ENCODE data around the gene ATP1B4.
"Not testable (repeated sequence)": the region's sequence is repeated elsewhere in the genome, so short reads cannot be mapped to it uniquely, and the experiment has no call there.

Gene ATP1B4

DNA sequence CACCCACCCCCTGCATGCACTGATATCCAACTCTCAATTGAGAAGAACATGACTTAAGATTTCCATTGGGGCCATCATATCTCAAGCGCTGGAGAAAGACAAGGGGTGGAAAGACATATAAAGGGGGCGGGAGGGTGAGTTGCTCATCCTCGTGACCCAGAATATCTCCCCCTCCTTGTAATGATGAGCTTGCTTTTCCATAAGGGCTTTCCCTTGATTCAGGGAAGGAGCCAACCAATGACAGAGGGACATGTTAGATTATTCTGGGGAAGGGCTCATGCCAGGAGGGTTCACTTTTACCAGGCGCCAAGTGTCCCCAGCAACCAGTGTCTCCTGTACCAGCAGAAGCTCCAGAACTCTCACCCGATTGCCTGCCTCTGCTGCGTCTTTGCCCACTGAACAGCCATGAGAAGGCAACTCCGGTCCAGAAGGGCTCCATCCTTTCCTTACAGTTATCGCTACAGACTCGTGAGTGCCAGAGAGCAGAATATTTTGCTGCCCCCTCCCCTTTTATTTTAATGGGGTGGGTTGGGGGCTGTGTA, at the start of gene ATP1B4:
Gene ATP1B4, plus strand, starts transcription at position 326 of the 542 bp plus-strand sequence. Its CDS starts 80 bp downstream, at position 406.
- DNase-seq (ENCODE audit: low spot score): no peak

DNA sequence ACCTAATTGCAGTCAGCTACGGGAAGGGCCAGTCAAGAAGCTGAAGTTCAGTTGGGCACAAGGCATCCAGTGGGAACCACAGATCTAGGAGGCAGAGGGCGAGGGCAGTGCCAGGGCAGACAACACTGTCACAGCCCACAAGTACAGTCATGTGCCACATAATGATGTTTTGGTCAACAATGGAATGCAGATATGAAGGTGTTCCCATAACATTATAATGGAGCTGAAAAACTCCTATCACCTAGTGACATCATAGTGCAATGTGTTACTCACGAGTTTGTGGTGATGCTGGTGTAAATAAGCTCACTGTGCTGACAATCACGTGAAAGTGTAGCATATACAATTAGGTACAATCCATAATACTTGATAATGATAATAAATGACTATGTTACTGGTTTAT, 46.1 kb upstream of the ATP1B4 start:
- no peak for DNase-seq (ENCODE audit: low spot score)

DNA sequence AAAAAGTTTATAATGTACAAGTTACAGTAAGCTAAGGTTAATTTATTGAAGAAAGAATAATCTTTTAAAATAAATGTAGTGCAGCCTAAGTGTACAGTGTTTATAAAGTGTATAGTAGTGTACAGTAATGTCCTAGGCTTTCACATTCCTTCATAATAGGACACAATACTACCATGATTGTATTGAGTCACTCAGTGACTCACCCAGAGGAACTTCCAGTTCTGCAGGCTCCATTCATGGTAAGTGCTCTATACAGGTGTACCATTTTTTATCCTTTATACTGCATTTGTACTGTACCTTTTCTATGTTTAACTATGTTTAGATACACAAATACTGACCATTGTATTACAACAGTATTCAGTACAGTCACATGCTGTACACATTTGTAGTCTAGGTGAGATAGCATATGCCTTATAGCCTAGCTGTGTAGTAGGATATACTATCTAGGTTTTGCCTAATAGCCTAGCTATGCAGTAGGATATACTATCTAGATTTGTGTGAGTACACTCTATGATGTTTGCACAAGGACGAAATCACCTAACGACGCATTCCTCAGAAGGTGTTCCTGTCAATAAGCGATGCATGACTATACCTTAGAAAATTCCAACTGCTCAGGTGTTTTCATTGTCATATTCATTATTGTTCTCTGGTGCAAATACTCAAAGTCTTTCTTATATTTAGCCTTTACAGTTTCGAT, 45.2 kb upstream of the ATP1B4 start:
- no peak for DNase-seq (ENCODE audit: low spot score)

DNA sequence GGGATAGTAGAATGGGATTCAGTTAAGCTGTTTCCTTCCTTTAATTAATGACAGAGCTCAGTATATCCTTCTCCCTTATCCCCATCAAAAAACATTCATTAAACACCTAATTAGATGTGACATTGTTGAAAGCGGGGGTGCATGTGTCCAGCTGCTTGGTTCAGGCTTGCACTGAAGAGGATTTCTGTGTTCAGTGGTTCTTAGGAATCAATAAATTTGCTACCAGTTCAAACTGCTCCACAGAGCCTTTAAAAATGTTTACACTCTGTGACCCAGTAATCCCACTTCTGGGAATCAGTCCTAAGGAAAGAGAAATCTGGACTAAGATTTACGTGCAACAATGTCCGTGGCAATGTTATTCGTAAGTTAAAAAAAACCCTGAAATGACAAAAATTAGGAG, 43.5 kb upstream of the ATP1B4 start:
- DNase-seq (ENCODE audit: low spot score): no peak

DNA sequence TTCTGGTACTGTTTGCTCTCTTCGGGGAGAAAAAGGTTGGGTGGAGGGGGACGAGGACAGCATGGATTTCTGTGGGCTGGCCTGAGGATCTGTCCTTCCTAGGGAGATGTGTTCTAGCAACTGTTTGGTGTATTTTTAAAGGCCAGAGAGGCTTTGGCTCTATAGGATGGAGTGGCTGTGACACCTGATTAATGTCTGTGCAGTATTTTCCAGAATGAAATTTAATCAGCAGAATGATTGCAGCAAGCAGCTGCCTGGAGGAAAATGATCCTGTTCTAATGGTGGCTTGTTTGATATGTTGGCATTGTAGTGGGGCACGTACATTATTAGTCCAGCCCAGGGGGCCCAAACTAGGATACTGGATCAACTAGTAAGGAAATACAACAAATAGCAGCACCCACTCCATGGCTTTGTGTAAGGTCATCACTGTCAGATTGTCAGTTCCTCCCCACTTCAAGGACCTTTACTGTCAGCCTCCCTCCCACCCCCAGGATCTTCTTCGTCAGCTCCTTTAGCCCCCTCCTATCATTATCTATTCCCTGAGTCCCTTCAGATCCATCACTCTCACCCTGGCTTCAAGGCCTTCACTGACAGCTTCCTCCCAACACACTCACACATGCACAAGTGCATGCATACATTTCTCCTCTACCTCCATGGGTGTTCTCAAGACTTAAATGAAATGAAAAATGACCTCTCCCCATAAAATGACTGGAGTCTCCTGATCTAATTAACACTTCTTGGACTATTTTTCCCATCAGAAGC, 40.2 kb upstream of the ATP1B4 start:
- DNase-seq (ENCODE audit: low spot score): no peak

DNA sequence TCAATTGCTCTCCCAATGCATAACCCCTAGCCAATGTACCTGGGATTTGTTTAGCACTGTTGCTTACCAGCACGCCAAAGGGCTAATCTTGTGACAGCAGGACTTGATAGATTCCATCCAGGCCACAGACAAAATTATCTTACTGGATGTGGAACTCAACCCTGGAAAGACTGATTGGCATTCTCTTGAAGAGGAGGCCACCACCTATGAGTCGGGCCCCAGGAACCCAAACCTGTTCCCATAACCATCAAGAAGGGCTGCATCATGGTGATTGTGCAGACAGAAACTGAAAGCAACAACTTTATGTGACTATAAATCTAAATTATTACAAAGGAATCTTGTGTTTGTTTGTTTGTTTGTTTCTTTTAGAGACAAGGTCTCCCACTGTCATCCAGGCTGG, 30.8 kb upstream of the ATP1B4 start:
- DNase-seq (ENCODE audit: low spot score): no peak

DNA sequence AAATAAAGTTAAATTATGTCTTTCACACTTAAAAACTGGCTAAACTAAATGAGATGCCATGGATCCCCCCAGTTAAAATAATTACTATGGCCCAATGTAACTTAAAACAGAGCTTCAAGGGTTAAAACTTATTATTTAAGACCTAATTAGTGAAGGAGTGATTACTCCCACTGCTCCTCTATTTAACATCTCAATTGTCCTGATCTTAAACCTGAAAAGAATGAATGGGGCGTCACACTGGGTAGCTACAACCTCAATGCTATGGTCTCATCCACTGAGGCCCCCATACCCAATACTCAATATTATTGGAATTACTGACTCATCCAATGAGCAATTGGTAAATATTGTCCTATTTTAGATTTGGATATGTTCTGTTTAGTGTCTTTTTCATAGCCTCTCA, 29.5 kb upstream of the ATP1B4 start:
- DNase-seq (ENCODE audit: low spot score): no peak

DNA sequence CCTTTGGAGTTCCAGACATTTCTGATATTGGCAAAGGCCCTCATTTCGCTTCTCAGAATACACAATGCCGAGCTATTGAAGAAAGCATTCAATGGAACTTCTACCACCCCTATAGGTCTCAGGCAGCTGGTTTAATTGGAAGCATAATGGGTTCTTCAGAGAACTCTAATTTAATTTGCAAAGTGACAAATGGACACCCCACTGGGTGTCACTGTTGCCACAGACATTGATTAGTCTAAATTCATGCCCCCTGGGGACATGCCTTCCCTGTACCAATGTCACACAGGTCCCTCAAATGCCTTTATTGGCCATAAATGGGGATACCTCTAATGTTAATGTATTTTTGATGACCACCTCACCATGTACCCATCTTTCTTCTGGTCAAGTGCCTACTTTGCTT, 27.7 kb upstream of the ATP1B4 start:
- DNase-seq (ENCODE audit: low spot score): no peak

DNA sequence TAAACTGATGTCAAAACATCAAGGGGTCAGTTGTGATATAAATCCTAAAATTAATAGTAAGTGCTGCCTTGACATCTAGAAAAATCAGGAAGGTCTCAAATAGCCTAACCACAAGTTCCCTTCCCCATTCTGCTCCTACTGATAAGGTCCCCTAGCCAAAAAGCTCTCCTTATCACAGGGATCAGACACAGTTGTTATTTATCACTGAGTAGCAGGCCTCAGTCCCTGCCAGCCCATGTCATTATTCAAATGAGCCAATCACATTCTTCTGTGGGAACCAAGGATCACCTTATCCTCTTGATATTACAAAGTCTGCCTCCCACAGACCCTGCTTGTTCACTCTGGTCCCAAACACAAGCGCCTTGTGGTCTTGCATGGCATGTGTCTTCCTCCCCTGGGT, 27.3 kb upstream of the ATP1B4 start:
- no peak for DNase-seq (ENCODE audit: low spot score)

DNA sequence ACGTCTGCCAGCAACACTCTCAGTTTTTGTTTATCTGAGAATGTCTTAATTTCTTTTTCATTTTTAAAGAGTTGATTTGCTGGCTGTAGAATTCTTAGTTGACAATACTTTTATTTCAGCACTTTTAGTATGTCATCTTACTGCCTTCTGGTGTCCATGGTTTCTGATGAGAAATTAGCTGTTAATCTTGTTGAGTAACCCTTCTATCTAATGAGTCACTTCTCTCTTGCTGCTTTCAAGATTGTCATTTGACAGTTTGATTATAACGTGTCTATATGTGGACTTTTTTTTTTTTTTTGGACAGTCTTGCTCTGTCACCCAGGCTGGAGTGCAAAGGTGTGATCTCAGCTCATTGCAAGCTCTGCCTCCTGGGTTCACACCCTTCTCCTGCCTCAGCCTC, 26.6 kb upstream of the ATP1B4 start:
- no peak for DNase-seq (ENCODE audit: low spot score)

DNA sequence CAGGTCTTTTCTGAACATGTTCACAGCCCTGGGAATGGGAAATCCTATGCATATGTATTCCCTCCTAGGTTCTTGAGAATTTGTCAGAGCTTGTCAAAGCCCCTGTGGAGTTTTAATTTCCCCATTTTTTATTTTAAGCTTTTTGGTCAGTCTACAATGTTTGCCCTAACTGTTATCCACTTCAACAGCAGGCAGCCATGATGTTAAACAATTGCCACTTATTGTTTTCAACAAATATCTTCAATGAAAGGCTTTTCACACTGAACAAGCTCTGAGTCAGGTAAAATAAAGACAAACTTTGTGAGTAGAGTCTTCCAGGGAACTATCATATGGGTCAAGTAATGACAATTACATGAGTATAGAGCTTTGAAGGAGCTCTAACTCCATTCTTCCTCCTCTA, 25.0 kb upstream of the ATP1B4 start:
- DNase-seq (ENCODE audit: low spot score): no peak

DNA sequence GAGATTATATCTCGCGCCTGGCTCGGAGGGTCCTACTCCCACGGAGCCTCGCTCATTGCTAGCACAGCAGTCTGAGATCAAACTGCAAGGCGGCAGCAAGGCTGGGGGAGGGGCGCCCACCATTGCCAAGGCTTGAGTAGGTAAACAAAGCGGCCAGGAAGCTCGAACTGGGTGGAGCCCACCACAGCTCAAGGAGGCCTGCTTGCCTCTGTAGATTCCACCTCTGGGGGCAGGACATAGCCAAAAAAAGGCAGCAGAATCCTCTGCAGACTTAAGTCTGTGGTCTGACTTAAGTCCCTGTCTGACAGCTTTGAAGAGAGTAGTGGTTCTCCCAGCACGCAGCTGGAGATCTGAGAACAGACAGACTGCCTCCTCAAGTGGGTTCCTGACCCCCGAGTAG, 17.3 kb upstream of the ATP1B4 start:
- not testable (repeated sequence) for DNase-seq (ENCODE audit: low spot score)

DNA sequence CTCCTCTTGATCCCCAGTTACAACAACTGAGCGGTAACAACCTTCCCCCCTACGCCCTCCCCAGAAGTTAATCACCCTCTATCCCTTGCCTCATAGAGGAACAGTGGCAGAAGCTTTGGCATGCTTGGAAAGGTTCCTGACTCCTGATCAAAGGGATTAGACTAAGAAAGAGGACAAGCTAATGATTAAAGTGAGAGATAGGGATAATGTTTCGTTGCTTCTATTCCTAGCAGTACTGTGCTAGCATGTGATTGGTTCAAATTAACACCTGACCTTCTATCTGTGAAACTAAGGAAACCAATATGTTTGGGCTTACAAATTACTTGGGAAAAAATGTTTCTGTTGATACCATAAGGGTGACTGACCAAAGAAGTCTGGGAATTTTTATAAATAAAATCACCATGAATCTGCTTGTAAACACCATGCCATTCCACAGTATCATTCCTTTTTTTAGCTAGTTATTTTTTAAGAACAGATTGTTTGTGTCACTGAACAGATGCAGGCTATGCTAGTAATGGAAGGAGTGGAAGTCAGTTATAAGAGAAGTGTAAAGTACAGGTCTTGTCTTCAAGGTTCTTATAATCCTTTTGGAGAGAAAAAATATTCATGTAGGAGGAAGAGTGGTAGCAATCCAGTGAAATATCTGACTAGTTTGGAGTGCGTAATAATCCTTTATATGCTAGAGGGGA, 11.3 kb upstream of the ATP1B4 start:
- DNase-seq (ENCODE audit: low spot score): no peak

DNA sequence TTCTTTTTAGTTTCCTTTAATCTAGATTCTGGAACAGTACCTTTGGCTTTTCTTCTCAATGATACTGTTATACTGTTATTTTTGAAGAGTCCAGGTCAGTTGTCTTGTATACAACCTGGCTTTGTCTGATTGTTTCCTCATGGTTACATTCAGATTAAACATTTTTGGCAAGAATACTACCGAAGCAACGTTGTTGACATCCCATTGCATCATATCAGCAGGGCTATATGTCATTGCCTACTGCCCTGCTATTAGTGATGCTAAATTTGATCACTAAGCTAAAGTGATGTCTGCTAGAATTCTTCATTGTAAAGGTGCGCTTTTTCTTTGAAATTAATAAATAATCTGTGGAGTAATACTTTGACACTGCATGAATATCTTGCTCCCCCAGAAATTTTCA, 5.8 kb upstream of the ATP1B4 start:
- DNase-seq (ENCODE audit: low spot score): no peak

DNA sequence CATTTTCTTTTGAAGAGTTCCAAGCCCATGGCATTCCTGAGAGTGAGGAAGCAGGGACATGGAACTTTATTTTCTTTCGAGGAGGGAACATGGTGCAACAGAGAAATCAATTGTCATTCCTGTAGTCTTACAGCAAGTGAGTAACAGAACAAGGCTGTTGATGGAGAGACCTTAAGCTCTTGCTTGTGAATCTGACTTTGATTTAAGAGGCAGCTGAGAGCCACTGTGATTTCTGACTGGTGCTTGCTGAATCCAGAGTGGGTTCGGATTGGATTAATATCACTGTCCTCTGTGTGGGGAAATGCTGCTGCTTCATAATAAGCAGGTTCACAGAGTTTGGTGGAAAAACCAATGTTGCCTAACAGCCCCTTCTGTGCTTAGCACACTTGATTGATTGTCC, 4.7 kb upstream of the ATP1B4 start:
- DNase-seq (ENCODE audit: low spot score): no peak

DNA sequence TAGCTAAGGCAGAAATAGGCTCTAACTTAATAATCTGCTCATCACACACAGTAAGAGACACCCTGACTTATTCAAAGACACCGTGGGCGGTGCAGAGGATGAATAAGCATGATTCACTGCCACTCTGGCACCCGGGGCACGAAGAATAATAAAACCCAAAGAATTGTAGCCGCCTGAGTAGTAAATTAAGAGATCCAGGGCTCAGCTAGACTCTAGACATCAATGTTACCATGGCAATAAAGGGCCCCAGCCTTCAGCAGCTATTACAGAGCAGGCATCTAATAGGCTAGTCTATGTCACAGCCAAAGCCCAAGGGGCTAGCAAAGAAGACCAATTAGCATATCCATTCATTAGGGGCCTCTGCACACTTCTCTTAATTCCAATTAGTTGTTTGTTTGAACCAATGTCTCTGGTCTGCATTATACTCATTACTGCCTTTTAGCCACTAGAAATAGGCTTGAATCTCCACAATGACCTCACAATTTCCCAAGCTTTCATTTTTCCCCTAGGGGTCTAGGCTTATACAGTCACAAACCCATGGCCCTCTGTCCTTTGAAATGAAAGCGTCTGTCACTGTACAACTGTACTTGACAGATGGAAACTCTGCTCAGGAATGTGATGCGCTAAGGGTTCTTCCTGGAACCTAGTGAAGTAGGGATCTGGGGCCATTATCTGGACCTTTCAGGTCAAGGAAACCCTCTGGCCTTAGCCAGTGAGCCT, 3.0 kb upstream of the ATP1B4 start:
- DNase-seq (ENCODE audit: low spot score): no peak

DNA sequence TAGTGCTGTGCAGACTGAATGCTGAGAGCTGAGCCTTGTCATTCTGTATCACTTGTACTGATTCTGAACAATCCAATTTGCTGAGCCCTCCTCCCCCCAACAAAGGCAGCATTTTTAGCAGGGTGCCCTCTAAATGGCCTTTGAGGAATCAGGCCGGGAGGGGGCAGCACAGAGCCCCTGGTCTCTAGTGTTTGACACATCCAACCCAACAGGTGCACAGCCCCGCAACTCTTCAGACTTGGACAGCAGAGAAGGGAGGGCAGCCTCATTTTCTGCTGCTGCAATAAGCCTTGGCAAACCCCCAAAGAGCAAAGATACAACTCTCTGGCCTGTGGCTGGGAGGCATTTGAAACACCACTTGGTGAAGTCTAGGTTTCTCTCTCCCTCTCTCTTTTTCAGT, 3.4 kb downstream of the ATP1B4 start:
- no peak for DNase-seq (ENCODE audit: low spot score)

DNA sequence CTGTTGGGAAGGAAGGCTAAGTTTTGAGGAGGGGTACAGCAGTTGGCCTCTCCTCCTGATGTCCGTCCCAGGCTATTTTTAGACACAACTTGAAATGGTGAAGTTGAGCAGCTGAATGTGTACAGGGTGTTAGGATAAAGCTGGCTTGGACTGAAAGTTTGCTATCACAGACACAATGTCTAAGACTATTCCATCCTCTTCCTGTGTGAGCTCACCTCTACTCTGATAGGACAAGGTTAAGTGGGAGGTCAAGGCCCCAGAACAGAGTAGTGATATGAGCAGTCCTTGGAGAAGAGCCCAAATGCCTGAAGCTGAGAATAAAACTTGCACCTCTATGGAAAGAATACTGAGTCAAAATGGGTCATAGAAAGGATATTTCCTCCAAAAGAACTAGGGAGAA, 4.1 kb downstream of the ATP1B4 start:
- DNase-seq (ENCODE audit: low spot score): no peak

DNA sequence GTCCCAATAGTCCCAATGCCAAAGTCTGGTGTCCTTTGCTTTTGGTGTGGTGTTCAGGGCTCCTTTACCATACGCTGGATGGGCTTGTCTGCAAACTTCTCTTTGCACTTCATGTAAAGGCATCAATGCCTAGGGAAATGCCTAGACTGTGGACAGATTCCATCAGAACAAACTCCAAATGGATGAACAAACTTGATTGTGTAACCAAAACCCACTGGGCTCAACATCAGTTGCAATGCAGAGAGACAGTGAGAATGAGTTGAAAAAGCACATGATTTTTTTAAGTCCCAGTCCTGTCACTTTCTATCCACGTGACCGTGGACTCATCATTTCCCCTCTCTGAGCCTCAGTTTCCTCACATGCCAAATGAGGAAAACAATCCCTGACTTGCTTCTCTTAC, 4.9 kb downstream of the ATP1B4 start:
- no peak for DNase-seq (ENCODE audit: low spot score)

DNA sequence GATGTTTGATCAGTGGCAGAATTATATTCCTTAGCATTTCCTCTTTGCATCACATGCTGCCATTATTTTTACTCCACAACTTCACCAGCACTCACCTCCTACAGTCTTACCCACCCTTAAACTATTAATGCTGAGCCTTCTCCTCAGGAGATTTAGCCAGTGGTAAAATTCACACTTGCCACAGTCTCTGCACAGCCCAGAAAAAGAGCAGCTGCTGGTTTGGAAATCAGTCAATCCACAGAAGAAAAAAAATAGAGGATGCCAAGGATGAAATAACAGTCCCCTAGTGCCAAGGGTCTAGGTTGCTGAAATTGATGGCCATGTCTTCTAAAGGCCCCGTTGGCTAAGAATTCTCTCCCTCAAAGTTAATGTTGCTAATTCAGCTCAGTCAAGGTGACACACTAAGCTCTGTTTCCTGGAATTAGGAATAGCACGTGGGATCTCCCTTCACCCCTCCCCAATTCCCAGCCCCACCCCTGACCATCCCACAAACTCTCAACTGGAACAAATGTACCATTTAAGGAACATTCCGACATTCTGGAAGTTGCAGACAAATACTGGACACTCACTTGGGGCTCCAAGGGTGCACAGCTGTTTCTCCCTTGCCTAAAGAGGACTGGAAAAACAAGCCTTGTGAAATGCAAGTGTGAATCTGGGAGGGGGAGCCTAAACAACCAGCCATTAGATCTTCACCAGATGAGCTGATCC, 5.7 kb downstream of the ATP1B4 start:
- no peak for DNase-seq (ENCODE audit: low spot score)

DNA sequence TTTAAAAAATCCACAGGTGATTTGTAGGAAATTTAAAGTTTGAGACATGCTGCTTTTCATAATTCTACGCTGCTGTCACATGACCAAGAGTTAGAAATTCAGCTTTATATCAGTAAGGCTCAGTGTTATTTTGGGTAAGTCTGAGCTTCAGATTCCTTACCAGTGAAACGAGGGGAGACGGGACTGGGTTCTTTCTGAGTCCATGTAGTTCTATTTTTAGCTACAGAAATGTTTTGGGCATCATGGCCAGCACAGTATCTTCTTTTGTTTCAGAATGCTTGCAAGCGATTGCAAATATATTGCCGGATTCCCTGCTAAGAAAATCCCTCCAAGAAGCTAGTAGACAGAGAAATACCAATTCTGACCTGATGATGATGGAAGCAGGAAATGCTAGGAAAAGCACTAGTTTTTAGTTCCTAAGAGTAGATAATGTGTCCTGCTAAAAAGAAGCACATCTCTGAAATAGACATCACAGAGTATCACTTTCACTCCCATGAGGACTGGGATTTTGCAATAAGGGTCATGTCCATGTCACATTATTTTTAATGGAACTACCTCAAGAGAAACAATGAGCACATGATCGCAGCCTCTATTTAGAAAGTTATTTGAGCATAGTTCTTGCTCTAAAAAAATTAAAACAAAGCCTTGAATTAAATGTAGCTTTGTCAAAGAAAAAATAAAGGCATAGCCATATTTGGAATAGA, 10.9 kb downstream of the ATP1B4 start:
- DNase-seq (ENCODE audit: low spot score): no peak
